ENCODE measurements around the gene SLC6A17.

DNA sequence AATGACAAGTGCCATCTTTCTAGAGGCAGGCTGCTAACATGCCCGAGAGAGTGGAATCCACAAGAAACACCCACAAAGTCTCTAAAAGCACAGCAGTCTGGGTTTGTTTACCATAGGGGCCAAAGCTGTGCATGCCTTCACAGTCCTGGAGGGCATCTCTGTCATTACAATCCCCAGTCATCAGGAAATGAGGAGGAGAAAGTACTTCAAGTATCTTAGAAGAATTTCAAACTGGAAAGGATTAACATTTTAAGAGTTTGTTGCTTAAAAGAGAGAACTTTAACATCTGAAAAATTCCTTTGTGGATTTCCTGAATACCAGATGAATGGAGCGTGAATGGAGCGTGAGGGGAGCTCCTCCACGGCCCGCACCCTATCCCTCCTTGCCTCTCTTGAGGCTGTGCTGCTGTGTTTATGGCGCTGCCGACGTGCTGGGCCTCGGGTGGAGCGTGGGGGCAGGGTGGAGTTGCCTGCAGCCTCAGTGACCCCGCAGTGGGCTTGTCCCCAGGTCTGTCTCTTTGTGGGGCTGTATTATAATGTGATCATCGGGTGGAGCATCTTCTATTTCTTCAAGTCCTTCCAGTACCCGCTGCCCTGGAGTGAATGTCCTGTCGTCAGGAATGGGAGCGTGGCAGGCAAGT lies 23.3 kb downstream of the SLC6A17 start:
- TF ChIP-seq, protein P1, sequence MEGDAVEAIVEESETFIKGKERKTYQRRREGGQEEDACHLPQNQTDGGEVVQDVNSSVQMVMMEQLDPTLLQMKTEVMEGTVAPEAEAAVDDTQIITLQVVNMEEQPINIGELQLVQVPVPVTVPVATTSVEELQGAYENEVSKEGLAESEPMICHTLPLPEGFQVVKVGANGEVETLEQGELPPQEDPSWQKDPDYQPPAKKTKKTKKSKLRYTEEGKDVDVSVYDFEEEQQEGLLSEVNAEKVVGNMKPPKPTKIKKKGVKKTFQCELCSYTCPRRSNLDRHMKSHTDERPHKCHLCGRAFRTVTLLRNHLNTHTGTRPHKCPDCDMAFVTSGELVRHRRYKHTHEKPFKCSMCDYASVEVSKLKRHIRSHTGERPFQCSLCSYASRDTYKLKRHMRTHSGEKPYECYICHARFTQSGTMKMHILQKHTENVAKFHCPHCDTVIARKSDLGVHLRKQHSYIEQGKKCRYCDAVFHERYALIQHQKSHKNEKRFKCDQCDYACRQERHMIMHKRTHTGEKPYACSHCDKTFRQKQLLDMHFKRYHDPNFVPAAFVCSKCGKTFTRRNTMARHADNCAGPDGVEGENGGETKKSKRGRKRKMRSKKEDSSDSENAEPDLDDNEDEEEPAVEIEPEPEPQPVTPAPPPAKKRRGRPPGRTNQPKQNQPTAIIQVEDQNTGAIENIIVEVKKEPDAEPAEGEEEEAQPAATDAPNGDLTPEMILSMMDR (IDR thresholded peaks at IDR 0.05; ENCODE audit: low read length): no peak
- TF ChIP-seq EZH2 (IDR thresholded peaks at IDR 0.05; ENCODE audit: borderline replicate concordance, low read length): no peak
